ENCODE results near the gene C15orf39. TPM values are rescaled to one million over a fixed set of nuclear protein-coding genes. Genes with fewer than 3 reads are reported as not detected.
A peak's percentile ranks its signal among the peaks of the same experiment; 100 is the strongest.

Gene C15orf39
- total RNA-seq, 1 donor from 2014 or later: 3.6 TPM

DNA sequence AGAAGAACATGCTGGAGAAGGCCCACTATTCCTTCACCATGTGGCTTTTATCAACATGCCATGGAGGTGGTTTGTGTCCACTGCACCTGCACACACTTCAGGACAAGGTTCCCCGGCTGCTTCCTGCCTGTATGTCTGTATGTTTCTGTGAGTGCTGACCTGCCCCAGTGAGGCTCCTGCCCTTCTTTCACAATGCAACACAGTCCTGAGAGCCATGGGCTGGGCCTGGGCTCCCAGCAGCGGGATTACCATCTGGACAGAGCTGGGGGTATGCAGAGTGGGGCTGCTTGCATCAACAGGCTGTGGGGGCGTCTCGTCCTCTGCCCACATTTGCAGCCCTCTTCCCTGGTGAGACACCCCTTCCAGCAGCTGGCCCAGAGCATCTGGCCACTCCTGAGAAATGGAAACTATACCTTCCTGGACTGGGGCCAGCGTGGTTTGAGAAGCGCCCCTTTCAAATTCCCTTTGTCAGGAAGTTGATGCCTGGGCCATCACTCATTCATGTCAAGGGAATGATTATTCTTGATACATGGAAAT is 29.3 kb upstream of the C15orf39 start:
- no peak for DNase-seq (ENCODE audit: low read depth in 2 of 2)

DNA sequence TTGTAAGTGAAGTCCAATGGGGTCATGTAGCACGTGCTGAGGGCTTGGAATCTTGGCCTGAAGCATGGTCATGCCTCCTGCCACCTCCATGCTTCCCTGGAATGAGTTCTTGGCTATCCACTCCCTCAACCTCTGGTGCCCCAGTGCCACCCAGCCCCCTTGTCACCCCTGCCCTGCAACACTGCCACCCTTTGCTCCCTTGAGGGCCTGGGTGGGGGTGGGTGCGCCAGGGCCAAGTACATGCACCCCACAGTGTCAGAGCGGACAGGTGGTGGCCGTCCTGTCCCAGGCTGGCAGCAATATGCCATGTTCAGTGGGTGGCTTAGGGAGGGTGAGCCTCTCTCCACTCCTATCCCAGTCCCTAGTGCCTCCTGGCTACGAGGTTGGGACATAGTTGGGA is 27.6 kb upstream of the C15orf39 start:
- no peak for DNase-seq (ENCODE audit: low read depth in 2 of 2)

DNA sequence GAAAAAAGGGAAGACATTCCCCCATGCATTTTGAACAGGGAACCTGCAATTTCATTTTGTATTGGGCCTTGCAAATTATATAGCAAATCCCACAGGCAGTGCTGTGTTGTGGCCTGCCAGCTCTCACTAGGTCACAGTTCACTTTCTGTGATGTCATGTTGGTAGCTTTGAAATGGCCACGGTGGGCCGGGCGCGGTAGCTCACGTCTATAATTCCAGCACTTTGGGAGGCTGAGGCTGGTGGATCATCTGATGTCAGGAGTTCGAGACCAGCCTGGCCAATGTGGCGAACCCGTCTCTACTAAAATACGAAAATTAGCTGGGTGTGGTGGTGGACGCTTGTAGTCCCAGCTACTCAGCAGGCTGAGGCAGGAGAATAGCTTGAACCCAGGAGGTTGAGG is 27.0 kb upstream of the C15orf39 start:
- no peak for DNase-seq (ENCODE audit: low read depth in 2 of 2)

DNA sequence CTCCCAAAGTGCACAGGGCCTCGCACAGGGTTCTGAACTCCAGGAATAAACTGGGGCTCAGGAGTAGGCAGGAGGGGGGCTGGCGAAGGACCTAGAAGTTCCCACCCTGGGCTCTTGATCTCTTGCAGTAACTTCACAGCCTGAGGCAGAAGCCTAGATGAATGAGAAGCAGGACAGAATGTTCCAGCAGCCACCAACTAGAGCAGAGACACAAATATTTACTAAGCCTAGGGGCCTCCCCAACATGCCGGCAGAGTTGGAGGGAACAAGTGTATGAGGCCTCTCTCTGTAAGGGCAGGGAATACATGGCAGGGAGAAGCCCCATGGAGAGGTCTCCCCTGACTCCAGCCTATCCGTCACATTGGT is 25.3 kb upstream of the C15orf39 start:
- no peak for DNase-seq (ENCODE audit: low read depth in 2 of 2)

DNA sequence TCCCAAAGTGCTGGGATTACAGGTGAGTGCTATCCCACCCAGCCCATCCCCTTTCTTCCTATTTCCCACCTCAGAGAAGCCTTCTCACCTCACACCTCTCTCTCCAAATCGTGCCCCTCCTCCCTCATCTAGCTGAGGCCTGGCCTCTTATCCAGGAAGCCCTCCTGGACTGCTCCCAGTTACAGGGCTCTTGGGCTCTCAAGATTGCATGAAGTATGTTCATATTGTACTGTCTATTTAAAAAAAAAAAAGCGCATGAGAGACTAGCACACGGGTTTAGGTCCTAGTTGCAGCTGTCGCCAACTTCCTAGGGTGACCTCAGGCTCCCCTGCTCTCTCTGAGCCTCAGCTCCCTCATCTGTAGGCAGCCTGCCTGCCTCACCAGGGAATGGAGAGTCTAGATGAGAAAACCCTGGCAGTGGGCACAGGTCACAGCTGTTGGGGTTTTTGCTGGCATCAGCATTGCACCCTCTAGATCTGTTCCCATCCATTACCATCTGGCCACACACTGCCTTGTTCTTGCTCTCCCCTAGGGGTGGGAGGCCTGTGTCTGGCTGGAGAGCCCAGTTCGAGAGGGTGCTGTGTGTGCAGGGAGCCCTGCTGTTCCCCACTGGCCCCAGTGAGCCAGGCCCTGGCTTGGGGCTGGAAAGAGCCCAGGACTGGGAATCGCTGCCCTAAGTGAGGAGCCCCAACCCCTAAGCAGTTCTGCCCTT is 24.2 kb upstream of the C15orf39 start:
- DNase-seq (ENCODE audit: low read depth in 2 of 2): no peak

DNA sequence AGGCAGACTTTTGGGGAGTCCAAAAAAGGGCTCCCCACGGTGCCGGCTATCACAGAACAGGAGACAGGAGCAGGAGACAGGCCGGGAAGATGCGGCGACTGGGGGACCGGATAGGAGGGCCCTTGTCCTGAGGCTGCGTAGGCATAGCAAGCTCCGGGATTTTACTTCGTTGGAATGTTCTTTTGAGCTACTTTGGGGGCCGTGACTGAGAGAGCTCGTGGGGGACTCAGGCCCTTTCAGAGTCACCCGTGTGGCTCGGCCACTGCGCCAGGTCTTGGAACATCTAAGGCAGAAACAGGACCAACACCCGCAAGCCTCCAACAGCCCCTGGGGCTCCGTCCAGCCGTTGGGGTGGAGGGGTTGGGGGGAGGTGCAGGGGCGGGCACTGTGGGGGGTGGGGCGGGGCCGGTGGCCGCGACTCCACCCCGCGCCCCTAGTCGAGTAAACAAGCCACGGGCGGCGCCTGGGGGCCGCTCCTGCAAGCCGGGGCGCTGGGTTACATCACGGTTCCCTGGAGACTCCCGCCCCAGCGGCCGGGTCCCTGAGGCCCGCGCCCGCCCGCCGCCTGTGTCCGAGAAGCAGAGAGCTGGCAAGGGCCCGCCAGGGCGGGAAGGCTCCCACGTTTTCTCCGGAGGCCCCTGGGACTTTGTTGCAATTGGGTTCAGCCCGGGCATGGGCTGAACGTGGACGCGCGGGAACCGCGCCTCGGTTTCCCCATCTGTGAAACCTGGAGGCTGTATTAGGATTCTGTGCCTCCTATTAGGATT is 23.3 kb upstream of the C15orf39 start:
- peak in 1 of 2 donors; percentile 35 for DNase-seq (ENCODE audit: low read depth in 2 of 2)

DNA sequence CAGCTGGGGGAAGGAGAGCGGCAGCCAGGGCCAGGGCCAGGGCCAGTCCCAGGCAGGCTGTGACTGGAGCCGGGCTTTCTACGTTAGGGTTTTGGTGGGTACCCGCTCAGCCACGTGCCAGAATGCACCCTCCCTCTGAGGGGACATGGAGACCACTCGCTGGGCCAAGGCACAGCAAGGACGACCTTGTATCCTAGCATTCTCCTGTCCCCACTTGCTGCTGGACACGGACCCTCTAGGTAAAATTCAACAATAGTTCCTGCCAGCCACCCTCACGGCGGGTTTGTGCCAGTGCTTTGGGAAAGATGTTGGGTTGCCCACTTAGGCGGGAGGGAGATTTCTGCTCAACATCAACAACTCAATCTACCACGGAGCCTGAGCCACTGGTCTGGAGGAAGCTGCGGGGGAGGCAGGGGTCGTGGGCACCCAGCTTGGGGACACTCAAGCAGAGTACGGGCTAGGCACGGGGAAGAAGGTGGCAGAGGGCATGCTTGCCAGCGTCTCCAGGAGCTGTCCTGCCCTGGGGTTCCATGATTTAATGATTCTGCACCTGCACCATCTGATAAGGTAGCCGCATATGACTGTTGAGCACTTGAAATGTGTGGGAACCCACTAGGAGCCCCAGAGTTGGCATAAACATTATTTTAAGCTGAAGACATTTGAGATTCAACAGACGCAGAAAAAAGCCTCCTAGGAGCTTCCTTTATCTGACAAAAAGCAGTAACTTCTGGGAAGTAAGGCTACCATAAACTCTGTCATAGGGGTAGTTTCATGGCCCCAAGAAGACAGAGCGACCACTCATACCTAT is 22.5 kb upstream of the C15orf39 start:
- DNase-seq (ENCODE audit: low read depth in 2 of 2): no peak

DNA sequence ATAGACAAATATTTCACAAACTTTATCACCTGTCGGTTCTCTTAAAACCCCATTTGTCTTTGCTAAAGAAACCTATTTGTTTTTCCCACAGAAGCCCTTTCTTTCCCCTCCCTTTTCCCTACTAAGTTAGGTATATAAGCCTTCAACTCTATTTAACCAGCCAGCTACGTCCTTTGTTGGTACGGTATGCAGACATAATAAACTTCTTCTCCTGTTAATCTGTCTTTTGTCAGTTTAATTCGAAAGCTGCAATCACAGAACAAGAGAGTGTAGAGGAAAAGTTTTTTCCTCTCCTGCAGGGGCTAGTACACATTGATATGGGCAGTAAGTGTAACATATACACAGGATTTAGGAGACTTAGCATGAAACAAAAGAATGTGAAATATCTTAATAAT is 21.9 kb upstream of the C15orf39 start:
- no peak for DNase-seq (ENCODE audit: low read depth in 2 of 2)

DNA sequence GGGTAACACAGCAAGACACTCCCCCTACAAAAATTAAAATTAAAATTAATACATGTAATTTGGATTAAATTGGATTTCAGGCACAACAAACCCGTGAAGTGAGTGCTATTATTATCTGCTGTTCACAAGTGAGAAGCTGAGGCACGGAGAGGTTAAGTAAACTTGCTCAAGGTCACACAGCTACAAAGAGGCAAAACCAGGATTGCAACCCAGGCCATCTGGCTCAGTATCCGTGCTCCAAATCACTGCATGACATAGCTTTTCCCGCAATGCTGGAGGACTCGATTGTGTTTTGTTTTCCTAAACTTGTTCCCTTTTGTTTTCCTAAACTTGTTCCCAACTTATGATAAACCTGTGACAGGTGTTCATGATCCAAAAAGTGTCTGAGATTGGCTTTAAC is 19.9 kb upstream of the C15orf39 start:
- DNase-seq (ENCODE audit: low read depth in 2 of 2): no peak

DNA sequence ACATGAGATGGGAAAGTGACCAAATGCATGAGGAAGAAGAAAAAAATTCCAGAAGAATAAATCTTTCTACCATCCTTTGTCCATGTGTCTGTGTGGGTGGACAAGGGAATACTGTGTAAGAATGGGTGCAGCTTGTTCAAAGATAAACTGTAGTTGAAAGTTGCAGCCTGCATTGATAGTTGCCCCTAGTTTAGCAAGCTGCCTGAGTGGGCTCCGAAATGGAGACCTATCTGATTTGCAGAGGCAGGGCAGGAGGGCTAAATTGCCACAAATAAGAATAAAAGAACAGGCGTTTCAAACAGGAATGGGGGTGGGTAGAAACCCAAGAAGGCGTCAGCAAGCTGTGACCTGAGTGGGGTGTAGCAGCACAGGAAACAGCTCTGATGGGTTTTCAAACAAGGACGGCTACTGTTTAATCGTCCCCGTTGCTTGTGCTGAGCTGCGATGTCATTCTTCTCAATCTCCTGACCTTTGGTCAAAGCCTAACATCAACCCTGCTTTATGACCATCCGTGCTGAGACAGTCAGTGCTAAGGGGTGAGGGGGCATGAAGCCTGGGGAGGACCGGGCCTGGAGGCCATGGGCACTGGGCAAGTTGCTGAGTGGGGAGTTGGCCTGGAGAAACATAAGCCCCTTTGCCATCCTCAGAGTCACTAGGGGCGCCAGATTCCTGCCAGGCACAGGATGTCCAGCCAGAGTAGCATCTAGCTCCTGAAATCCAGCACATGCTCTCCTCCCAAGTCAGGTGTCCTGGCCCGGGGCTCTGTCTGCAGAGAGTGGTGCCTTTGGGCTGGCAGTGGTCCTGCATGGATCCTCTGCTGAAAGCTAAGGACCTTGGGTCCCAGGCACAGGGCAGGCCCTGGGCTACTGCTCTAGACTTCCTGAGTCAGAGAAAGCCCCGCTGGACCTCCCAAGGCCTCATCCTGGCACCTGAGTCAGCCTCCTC is 19.2 kb upstream of the C15orf39 start:
- DNase-seq (ENCODE audit: low read depth in 2 of 2): no peak

DNA sequence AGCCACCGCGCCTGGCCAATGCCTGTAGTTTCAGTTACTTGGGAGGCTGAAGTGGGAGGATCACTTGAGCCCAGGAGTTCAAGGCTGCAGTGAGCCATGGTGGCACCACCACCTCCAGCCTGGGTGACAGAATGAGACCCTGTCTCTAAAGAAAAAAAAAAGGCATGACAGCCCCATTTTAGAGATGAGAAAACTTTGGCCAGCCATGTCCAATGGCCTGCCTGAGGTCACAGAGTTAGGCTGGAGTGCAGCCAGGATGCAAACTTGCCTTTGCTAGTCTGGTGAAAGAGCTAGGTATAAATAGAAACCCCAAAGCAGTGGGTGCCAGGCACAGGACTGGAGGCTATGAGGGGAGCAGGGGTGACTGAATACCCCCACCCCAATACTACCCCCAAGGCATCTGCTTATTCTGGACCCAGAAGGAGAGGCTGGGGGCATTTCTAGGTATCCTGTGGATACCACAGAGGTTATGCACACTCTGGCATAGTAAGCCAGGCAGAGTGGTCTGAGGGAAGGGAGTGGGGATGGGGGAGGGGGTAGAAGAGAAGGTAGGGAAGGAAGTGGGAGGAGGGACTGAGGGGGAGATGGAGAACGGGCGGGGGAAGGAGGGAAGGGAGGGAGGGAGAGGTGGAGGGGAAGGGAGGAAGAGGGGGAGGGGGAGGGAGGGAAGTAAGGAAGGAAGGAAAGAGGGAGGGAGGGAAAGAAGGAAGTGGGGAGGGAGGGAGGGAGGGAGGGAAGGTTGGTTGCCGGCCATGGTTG is 16.2 kb upstream of the C15orf39 start:
- no peak for DNase-seq (ENCODE audit: low read depth in 2 of 2)

DNA sequence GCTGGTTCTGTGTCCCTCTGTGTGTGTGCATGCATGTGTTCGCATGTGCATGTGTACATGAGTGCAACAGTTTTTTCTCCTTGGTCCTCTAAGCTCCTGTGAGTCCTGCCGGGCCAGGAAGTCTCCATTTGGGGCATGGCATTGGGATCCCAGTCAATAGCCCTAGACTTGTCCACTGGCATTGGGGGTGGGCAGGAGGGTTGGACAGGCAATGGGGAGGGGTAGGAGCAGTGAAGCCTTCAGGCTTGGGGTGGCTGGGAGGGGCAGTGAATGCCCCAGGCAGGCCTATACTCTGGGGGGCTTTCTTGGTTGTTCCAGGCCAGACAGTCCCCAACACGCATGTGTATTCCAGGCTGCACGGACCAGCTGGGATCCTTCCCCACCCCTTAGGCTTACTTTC is 15.6 kb upstream of the C15orf39 start:
- no peak for DNase-seq (ENCODE audit: low read depth in 2 of 2)

DNA sequence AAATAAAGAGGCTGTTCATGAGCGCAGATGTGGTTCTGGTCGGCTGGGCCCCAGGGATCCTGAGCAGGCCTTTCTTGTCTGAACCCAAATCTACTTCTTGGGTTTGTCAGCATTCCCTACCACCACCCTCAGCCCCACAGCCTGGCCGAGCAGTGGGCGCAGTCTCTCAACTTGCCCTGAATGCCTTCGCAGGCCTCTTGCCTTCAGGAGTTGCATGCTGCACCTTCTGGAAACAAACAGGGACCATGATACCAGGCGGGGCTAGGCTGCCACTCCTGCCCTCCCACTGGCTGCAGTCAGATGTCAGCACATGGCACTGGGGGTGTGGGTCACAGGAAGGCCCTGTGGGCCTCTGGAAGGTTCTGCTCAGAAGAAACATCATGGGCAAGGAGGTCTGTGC is 13.2 kb upstream of the C15orf39 start:
- DNase-seq (ENCODE audit: low read depth in 2 of 2): no peak

DNA sequence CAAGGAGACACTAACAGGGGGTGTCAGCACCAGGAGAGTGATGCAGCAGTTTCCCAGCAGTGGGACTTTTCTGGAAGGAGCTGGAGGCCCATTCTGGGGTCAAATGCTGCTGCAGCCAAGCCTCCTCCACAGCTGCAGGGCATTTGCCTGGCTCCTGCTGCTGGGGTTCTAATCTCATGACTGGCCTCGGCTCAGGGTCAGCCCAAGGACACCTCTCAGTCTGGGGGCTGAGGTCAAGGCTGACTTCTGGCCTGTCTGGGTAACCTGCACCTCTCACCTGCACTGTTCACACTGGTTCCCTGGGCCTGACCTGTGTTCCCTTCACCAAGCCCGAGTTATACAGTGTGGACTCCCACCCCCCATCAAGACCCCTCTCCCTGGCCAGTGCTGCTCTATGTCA is 10.4 kb upstream of the C15orf39 start:
- DNase-seq (ENCODE audit: low read depth in 2 of 2): no peak

DNA sequence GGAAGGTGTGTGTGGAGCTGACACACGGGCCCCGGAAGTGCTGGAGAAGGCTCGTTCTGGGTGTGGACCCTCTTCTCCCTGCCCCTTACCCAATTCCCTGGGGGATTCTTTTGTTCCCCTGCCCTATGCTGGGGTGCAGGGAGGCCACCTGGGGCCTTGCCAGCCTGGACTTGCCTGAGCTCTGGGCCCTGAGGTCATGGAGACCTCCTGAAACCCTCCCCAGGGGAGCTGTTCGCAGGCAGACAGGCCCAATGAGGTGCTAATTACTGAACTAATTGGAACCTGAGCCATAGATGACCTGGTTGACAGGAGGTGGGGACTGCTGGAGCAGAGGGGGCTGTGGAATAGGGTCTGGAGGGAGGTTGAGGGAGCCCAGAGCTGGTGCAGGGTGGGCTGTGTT is 9.4 kb upstream of the C15orf39 start:
- no peak for DNase-seq (ENCODE audit: low read depth in 2 of 2)

DNA sequence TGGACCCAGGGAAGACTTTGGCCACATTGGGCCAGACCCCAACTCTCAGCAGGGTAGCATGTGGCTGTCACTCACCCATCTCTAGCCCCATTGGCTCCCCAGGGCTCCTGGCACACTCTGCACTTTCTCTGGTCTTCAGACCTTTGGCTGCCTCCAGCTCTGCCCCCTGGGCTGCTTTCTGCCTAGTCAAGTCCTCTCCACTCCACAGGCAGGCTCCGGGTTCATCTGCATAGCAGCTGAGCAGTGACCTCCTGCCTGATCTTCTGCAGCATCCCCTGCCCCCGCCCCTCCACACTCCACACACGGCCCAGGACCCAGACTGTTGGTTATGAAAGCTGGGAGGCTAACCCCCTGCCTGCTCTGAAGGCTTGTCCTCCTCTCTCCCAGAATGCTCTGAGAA is 8.4 kb upstream of the C15orf39 start:
- DNase-seq (ENCODE audit: low read depth in 2 of 2): no peak

DNA sequence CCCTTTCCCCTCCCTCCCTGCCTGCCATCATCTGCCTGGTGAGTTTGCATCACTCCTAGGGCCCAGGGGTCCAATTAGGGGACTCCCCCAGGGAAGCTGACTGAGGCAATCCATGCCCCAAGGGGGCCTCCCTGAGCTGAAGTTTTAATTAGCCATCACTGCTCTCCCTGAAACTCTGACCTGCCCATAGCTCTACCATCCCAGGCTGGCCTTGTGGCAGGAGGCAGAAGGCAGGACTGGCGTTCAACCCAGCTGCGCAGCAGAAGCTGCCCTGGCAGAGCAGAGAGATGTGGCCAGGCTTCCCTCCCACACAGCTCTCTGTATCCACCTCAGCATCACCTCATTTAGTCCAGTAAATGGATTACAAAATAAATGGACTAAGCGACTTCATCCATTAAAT is 7.7 kb upstream of the C15orf39 start:
- no peak for DNase-seq (ENCODE audit: low read depth in 2 of 2)

DNA sequence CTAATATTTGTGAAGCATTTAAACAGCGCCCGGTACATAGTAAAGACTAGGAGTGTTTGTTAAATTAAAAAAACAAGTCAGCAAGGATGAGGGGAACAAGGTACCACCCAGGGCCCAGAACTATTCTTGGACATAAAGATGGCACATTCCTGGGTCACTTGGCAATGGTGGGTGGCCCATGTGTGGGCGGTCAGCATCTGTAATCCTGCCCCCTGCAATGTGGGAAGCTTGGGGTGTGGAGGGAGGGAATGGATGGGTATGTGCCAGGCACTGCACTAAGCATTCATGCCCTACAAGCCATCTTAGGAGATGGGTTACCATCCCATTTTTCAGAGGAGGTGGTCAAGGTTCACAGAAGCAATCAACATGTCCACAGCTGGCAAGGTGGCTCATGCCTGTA is 7.3 kb upstream of the C15orf39 start:
- DNase-seq (ENCODE audit: low read depth in 2 of 2): no peak

DNA sequence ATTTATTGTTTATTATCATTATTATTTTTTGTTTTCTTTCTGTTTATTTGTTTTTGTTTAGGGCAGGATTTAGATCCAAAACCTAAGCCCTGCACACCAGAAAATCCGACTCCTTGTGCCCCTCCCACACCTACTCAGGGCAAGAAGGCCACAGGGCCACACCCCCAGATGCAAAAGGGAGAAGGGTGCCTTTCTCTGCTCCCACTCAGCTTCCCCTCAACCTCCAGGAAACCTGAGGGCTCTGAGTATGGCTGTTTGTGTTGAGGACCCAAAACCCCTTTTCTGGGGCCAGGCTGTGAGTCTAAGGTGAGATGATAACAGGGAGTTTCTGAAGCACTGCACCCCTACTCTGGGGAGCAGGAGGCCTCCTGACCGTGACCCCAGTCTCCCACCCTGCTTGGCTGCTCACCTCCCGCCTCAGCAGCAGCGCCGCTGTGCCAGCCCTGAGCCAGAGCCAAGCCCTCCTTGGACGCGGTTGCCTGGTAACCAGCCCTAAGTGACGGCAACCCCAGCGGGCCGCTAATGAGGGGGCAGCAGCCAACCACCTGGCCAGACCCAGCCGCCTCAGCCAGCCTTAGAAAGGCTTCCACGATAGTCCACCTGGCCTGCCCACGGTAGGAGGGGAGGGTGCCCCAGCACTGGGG is 6.4 kb upstream of the C15orf39 start:
- no peak for DNase-seq (ENCODE audit: low read depth in 2 of 2)

DNA sequence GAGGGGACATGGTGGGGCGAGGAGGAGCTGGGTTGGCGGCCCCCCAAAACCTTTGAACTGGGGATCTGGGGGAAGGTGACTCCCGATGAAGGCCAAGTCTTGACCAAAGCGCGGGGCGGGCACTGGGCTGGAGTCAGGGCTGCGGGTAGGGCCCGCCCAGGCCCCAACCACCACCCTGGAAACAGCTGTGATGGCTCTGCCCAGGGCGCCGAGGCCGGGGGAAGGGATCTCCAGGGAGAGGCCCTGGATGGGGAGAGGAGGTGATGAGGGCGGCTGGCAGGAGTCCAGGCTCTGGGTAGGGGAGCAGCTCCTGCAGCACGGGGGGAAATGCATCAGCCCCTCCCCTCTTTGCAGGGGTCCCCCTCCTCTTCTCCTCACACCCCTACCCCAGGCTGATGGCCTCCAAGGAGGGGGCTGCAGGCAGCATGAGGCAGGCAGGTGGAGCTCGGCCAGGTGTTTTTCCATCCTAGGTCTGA is 5.9 kb upstream of the C15orf39 start:
- DNase-seq (ENCODE audit: low read depth in 2 of 2): no peak

Data from lung microvascular endothelial cell (primary cell).